Activated naive CD4-positive, alpha-beta T cell (primary cell): Measurements from ENCODE around the gene N4BP2L2.
"Not testable (repeated sequence)": the region's sequence is repeated elsewhere in the genome, so short reads cannot be mapped to it uniquely, and the experiment has no call there.

Experiments
- DNase-seq, 4 experiments: peaks; one replicate each; lab custom pipeline; 2025; lab: John Stamatoyannopoulos, UW

Gene N4BP2L2

GRCh38 chr13:32538621-32539246, at the start of gene N4BP2L2:
Gene N4BP2L2, minus strand, starts transcription at chr13:32538795. Its CDS starts 1,768 bp downstream, at chr13:32537027.
- DNase-seq, result peak; percentile 64 to 81 (median 73)

GRCh38 chr13:32587811-32588170, 49.2 kb upstream of the N4BP2L2 start:
- no peak for DNase-seq

- peak; percentile 2 to 45 (median 24) for DNase-seq
Measured at GRCh38 chr13:32587011-32587810, 48.6 kb upstream of the N4BP2L2 start.

GRCh38 chr13:32586080-32586900, 47.7 kb upstream of the N4BP2L2 start, which contains the start of gene PDS5B:
Gene PDS5B, plus strand, starts transcription at chr13:32586452. Its CDS starts 62,321 bp downstream, at chr13:32648773.
- DNase-seq, result peak; percentile 90 to 96 (median 92)

GRCh38 chr13:32585550-32586079, 47.0 kb upstream of the N4BP2L2 start:
- DNase-seq, result peak in 1 of 4 experiments; percentile 13

GRCh38 chr13:32582991-32583390, 44.4 kb upstream of the N4BP2L2 start:
- no peak for DNase-seq

- no peak for DNase-seq
Measured at GRCh38 chr13:32582281-32582680, 43.7 kb upstream of the N4BP2L2 start.

GRCh38 chr13:32581177-32581786, 42.7 kb upstream of the N4BP2L2 start:
- no peak for DNase-seq

GRCh38 chr13:32577032-32577431, 38.4 kb upstream of the N4BP2L2 start:
- no peak for DNase-seq

GRCh38 chr13:32575687-32576086, 37.1 kb upstream of the N4BP2L2 start:
- DNase-seq, result not testable (repeated sequence)

- not testable (repeated sequence) for DNase-seq
Measured at GRCh38 chr13:32560842-32561241, 22.2 kb upstream of the N4BP2L2 start.

GRCh38 chr13:32555613-32556012, 17.0 kb upstream of the N4BP2L2 start:
- no peak for DNase-seq

GRCh38 chr13:32553720-32554119, 15.1 kb upstream of the N4BP2L2 start:
- DNase-seq, result no peak

GRCh38 chr13:32549788-32550187, 11.2 kb upstream of the N4BP2L2 start:
- DNase-seq, result no peak

GRCh38 chr13:32548837-32549236, 10.2 kb upstream of the N4BP2L2 start:
- DNase-seq, result no peak

GRCh38 chr13:32545083-32545482, 6.5 kb upstream of the N4BP2L2 start:
- DNase-seq, result no peak

GRCh38 chr13:32542221-32542620, 3.6 kb upstream of the N4BP2L2 start:
- DNase-seq, result no peak

- peak in 3 of 4 experiments; percentile 9 to 67 (median 21) for DNase-seq
Measured at GRCh38 chr13:32538143-32538620, 413 bp downstream of the N4BP2L2 start.

- peak in 2 of 4 experiments; percentile 3 to 24 for DNase-seq
Measured at GRCh38 chr13:32537580-32538142, 934 bp downstream of the N4BP2L2 start.

- DNase-seq, result no peak
Measured at GRCh38 chr13:32535748-32536147, 2.8 kb downstream of the N4BP2L2 start.

- no peak for DNase-seq
Measured at GRCh38 chr13:32535115-32535514, 3.5 kb downstream of the N4BP2L2 start.
